Measurements from ENCODE around the gene TBC1D9B.

GRCh38 chr5:179863449-179864085, 44.1 kb downstream of the TBC1D9B start:
- TF ChIP-seq CTCF (IDR thresholded peaks at IDR 0.05) (no peak), POLR2A (IDR thresholded peaks at IDR 0.05) (no peak), POLR2AphosphoS5 (IDR thresholded peaks at IDR 0.05; ENCODE audit: insufficient read depth in 1 of 2, low read depth in 1 of 2) (no peak)

All from vagina (tissue), 2 donors.